IPS-18c (cell line): Measurements from ENCODE around the gene OTX1.
A peak's percentile ranks its signal among the peaks of the same experiment; 100 is the strongest.
"Not testable (repeated sequence)": the region's sequence is repeated elsewhere in the genome, so short reads cannot be mapped to it uniquely, and the experiment has no call there.

Source experiments
- H3K4me3 ChIP-seq: 2 replicates; pipeline ENCODE4 v1.7.0; 2013; ENCODE audit warnings: low read depth, mild to moderate bottlenecking, low read length, moderate library complexity; ENCODE audit not compliant: insufficient read depth
- H3K9me3 ChIP-seq: one replicate; pipeline ENCODE4 v1.6.1; 2013; ENCODE audit warnings: mild to moderate bottlenecking, low read length, moderate library complexity; ENCODE audit not compliant: control insufficient read depth, insufficient read depth

OTX1 gene

DNA sequence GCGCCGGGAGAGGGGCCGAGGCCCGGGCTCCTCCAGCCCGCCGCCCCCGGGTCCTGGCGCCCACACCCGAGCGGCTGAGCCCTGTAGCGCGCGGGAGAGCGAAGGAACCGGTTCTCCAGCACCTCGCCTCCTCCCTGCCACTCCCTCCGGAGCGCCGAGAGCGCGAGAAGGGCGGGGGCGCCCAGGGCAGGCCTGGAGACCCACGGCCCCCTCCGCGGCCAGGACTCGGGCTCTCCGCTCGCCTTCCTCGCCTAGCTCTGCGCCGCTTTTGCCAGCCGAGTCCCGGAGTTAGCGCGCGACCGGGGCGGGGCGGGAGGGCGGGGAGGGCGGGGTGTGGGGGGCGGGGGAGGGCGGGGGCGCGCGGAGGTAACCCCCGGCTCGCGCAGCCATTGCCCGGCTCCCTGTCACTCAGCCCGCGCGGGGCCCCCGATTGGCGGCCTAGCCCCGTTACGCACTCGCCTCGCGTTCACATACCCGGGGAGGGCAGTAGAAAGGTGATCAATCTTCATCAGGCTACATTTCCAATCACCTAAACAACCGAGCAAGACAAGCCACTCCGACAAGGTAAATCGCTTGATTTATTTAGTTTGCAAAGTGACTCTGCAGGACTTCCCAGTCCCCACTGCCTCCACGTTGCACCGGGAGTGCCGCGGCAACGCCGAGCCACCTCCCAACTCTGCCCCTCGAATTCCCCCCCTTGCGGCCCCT is at the start of gene OTX1:
Gene OTX1, plus strand, starts transcription at position 497 of the 708 bp plus-strand sequence. CDS start 2,161 bp downstream, outside the sequence.
- Histone ChIP-seq H3K9me3 (peaks cover 3% of the 10 kb centered on the region), H3K4me3 (peak within 1 kb of the TSS; percentile 74)

DNA sequence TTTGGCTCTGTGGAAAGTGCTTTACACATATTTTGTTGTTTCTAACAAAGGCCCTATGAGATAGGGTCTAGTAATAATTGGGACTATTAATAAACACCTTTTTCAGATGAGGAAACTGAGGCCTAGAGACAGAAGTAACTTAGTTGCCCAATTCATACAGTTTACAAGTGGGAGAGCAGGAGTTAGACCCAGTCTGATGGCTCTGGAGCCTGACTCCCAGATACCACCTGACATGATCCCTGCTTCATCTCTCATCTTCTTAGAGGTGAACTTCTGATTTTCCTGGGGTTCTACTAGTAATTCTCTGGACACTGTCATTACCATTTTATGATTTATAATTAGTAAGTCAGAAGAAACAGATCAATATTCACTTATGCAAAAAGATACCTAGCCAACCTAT is 49.1 kb upstream of the OTX1 start:
- H3K4me3 ChIP-seq = no peak overlapping the region
- H3K9me3 ChIP-seq = no peaks in the 10 kb centered on the region

DNA sequence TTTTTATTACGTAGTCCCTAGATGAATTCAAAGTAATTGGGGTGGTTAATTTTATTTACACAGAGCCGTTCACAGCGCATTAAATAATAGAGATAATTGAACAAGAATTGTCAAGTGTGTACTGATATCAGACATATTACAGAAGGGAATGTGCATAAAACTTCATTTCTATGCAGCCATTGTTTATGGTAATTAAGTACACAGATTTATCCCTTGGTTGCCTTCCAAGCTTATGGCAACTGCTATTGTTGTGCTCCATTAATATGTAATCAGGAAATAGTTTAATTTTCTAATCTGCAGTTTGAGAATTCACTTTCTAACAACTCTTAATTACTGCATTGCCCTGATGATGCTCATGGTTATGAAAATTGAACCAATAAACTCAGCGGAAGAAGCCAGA is 47.3 kb upstream of the OTX1 start:
- Histone ChIP-seq H3K4me3 (no peak overlapping the region), H3K9me3 (no peaks in the 10 kb centered on the region)

DNA sequence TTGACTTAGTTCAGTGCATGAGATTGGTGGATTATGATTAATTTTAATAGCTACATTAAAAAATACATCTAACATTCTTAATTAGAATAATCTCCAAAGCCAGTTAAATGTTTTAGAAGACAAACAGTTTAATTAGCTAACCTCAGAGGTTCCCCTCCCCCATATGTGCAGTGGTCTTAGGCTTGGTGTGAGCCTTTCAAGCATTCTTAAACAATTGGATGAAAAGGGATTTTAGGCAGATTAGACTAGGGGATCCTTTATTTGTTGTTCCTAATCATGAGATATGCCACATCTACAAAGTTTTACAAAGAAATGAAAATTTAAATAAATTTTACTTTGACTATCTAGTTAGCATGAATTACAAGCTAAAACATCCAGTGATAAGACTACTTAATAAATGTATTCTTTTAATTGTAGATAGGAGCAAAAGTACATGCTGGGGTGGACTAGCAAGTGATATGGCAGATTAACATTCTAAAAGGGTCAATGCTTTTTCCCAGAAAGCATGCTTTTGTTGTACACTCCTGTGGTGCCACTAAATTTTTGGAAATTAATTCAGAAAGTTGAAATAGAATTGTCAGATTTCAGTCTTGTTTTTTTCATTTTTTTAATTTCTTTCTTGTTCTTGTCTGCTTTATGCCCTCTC is 42.7 kb upstream of the OTX1 start:
- Histone ChIP-seq H3K4me3 (no peak overlapping the region), H3K9me3 (no peaks in the 10 kb centered on the region)

DNA sequence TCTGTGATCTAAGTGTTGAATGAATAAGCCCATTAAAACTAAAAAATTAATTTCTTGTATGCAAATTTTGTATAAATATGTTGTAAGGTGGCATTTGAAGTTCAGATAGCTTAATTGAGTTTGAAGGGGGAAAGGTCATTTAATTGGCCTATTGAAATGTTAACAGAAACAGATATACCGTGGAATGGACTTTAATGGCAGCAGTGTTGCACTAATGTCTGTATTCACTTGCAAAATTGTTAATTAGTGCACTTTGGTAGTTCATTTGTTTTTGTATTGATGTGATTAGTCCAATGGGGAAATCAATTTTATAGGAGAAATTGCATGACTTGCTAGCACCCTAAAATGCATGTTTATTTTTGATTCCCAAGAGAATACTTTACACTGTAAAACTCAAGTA is 41.8 kb upstream of the OTX1 start:
- H3K9me3 ChIP-seq = no peaks in the 10 kb centered on the region
- no peak overlapping the region for H3K4me3 ChIP-seq

DNA sequence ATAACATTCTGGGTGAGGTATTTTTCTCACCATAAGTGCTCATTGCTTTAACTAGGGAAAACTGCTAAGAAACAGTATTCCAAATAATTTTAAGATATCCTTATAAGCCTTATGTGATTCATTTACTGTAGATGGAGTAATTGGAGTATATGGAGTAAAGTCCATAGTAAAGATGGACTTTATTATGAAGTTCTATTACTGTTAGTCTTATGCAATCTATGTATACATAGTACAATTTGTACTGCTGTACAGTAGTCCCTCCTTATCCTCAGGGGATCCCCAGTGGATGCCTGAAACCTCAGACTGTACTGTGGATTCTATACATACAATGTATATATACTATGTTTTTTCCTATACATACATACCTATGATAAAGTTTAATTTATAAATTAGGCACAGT is 41.1 kb upstream of the OTX1 start:
- no peaks in the 10 kb centered on the region for H3K9me3 ChIP-seq
- no peak overlapping the region for H3K4me3 ChIP-seq

DNA sequence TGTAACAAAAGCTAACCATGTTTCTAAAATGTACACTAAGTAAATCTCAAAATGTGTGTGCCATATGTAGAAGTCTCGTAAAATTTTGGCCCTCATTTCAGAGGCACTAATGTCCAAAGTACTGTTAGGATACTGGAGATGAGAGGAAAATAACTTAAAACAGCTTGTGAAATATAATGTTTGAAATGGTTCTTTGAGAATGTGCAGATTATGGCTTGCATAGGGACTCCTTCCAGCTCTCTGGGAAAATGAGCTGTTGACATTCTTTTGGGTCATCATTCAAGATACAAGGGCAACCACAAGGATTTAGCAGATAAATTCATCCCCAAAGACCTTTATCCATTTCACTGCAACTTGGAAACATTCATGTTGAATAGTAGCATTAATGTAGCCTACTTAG is 38.1 kb upstream of the OTX1 start:
- Histone ChIP-seq H3K9me3 (no peaks in the 10 kb centered on the region), H3K4me3 (no peak overlapping the region)

DNA sequence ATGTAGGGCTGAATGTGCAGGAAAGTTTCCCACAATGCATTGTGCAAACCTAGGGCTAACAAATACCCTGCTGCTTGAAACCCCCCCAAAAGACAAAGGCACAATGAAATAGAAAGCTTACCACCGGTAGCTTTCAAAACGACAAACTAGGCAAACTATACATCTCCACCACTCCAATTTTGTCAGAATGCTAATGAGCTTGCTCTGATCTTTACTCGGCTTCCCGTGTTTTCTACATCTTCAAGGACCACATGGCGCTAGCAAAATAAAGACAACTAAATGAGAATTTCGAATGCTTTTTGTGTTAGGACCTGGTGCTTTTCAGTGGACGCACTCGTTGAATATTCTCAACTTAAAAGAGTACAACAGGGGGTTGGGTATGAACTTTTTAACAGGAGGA is 37.2 kb upstream of the OTX1 start:
- H3K9me3 ChIP-seq = no peaks in the 10 kb centered on the region
- H3K4me3 ChIP-seq = no peak overlapping the region

DNA sequence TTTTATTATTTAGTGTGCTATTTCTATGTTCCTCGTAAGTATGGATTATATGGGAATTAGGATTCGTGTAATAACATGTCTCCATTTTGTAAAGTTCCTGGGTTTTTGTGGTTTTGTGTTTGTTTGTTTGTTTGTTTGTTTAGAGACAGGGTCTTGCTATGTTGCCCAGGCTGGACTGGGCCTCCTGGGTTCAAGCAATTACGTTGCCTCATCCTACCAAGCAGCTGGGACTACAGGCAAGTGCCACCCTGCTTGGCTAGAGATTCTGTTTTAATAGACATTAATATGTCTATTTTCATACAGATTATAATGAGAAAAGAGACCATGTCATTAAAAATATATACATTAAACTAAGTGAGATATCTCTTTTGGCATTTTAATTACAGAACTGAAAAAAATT is 35.2 kb upstream of the OTX1 start:
- no peak overlapping the region for H3K4me3 ChIP-seq
- H3K9me3 ChIP-seq = no peaks in the 10 kb centered on the region

DNA sequence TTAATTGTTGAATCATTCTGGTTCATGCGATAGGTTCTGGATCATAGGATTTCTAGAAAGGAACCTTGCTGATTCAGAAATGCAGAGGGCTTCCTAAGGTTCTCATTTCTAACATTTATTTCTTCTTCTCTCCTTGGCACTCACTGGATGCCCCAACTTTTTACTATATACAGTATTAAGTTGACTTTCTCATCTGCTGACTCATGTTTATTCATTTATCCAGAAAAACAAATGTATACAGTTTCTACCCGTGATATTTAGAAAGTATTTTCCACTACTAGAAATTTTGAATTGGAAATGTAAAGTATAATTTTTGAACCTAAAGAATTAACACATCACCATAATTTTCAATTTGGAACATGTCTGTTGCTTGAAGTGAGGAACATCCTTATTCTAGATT is 32.2 kb upstream of the OTX1 start:
- no peak overlapping the region for H3K4me3 ChIP-seq
- H3K9me3 ChIP-seq = no peaks in the 10 kb centered on the region

DNA sequence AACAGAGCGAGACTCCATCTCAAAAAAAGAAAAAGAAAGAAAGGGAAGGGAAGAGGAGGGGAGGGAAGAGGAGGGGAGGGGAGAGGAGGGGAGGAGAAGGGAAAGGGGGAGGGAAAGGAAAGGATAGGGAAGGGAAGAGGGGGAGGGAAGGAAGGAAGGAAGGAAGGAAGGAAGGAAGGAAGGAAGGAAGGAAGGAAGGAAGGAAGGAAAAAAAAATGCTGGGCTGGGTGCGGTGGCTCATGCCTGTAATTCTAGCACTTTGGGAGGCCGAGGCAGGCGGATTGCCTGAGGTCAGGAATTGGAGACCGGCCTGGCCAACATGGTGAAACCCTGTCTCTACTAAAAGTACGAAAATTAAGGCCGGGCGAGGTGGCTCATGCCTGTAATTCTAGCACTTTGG is 30.9 kb upstream of the OTX1 start:
- H3K4me3 ChIP-seq, H3K9me3 ChIP-seq: not testable (repeated sequence)

DNA sequence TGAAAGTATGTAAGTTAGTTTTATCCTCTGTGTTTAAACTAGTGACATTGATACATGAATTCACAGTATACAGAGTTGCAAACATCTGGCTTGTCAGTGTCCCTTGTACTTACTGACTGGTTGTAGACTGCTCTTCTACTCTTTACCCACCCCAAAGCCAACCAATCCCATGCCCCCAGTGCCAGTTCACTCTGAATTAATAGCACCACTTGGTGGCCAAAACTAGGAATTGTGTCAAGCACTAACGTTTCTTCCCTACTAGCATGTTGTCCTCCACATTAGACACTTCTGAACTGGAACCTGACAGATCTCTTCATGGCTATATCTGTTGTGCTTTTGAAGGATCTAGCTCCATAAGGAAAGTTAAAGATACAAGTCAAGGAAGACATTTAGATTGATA is 27.2 kb upstream of the OTX1 start:
- Histone ChIP-seq H3K4me3 (no peak overlapping the region), H3K9me3 (no peaks in the 10 kb centered on the region)

DNA sequence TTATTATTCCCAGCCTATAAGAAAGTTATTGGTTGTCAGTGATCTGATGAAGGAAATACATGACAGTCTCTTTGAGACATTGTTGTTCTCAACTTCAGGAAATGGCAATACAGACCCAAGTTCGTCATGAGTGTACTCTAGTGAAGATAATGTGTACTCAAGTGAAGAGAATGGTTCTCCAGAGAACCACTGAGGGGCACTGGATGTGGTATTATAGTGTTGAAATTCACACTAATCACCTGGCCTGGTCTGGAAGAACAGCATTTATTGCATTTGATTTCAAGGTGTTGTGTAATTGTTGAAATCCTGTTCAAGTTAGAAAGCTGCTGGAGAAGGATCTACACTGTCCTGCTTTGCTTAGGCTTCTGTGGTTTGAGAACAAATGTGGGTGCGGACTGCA is 23.4 kb upstream of the OTX1 start:
- no peaks in the 10 kb centered on the region for H3K9me3 ChIP-seq

DNA sequence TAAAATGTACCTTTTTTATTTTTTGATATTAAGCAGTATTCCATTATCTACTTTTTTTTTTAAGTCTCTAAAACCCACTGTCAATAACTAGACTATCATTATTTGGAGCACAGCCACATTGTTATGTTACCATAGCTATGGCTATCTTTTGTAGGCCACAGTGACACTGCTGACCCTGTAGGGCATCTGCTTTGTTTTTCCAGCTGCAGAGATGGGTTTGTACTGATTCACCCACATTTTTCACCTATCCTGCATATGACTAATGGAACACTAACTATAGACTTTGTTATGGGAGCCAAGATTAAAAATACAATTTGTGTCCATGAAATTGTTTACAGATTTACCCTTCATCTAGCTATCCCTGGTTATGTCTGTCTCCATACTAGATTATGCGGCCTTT is 21.6 kb upstream of the OTX1 start:
- Histone ChIP-seq H3K9me3 (no peaks in the 10 kb centered on the region), H3K4me3 (no peak overlapping the region)

More for the DNA sequence above, 23.4 kb upstream of the OTX1 start:
- H3K4me3 ChIP-seq = no peak overlapping the region

DNA sequence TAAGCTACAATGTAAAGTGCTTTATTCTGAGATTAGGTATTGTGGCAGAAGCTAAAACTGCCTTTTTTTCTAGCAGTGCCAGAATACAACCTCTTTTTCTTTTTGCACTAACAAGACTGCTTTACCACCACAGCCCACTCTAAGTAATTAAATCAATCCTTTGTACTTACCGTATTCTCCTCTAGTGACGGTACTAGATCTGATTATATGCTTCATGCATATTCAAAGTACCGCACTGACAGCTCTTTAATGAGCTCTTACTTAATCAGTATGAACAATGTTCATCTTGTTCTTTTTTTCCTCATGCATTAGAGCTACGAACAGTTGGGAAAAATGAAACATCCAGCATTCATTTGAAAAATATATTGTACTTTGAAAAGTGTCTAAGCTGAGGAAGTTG is 16.1 kb upstream of the OTX1 start:
- H3K4me3 ChIP-seq = no peak overlapping the region

DNA sequence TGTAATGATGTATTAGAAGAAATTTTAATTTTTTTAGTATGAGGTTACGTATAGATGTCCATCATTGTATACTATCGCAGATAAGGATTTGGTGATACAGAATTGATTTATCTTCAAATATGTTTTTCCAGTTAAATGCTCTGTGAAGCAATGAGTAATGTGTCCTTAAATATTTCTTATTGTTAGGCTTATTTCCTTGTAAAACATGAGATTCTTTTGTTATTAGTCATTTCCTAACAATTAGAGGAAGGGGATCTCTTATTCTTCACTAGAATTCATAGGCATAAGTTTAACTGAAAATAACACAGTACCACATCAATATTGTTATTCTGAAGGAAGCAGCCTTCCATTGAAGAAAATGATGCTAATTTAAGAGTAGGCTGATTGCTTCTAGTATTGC is 15.5 kb upstream of the OTX1 start:
- H3K4me3 ChIP-seq = no peak overlapping the region
- no peaks in the 10 kb centered on the region for H3K9me3 ChIP-seq

More for the DNA sequence above, 16.1 kb upstream of the OTX1 start:
- no peaks in the 10 kb centered on the region for H3K9me3 ChIP-seq

DNA sequence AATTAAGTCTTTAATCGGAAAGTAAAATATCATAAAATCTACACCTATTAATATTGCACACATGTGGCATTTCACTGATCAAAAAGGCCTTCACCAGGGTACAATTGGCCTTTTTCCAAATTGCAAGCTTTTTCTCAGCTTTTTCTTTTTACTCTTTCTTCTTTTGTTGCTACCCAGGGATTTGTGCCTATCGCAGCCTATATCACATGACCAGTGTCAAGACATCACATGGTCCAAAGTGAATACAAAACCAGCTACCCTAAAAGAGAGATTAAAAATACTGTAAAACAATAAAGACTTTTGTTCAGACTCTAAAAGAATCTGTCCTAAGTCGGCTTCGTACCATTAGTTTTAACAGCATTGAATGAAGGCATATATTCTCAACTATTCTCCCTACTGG is 15.0 kb upstream of the OTX1 start:
- H3K9me3 ChIP-seq = no peaks in the 10 kb centered on the region
- no peak overlapping the region for H3K4me3 ChIP-seq

DNA sequence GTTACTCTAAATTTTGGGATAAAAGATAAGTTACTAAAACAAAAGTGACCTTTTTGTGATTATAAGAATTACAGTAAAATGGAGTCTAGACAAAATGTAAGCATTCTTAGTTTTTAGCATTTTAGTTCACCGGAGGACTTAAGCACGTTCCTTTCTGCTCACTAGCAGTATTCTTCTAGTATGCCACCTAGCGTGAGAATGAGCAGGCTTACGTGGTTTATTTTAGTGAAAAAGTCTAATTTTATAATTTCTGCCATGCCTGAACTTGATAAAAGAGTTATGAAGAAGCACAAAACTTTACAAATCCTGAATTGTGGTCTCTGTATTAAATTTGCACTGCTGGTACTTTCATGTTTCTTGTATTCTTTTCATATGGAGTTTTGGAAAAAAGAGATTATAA is 12.6 kb upstream of the OTX1 start:
- H3K4me3 ChIP-seq = no peak overlapping the region
- no peaks in the 10 kb centered on the region for H3K9me3 ChIP-seq

DNA sequence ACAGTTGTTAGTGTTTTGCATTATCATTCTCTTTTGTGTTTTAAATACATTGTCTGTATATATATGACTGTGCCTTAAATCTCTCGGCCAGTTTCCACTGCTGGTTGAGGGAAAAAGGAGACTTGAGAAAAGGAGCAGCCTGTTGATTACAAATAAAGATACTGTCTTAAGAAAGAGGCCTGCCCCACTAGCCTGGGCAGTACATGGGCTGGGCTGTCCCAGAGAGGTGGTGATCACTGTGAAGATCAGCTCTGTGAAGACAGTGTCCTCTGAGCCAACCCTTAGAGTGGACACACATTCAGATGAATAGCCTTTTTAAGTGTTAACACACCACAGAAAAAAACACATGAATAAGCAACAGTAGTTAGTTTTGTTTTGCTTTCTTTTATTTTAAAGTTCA is 10.0 kb upstream of the OTX1 start:
- no peak overlapping the region for H3K4me3 ChIP-seq
- H3K9me3 ChIP-seq = no peaks in the 10 kb centered on the region
